HepG2 (cell line): ENCODE measurements around the gene LRRC25. TPM values are rescaled to one million over a fixed set of nuclear protein-coding genes. Genes with fewer than 3 reads are reported as not detected.

Experiments used
- GABPB1 ChIP-seq: IDR thresholded peaks from 2 replicates; pipeline ENCODE4 v1.6.1; 2016; ENCODE audit warnings: mild to moderate bottlenecking, missing genetic modification reagents, moderate library complexity, missing compliant biosample characterization
- NFATC3 ChIP-seq: sonication (generic); formaldehyde crosslinking; IDR thresholded peaks from 2 replicates; pipeline ENCODE4 v1.5.1; 2020; ENCODE audit warnings: mild to moderate bottlenecking, missing genetic modification reagents
- REL ChIP-seq: sonication (generic); formaldehyde crosslinking; conservative IDR thresholded peaks from 2 replicates; pipeline ENCODE4 v1.8.0; 2022; ENCODE audit warnings: mild to moderate bottlenecking, missing genetic modification reagents, moderate library complexity
- RFX1 ChIP-seq: fragments of 450-650 bp; IDR thresholded peaks from 2 replicates; pipeline ENCODE4 v1.6.1; 2017
- SNAI1 ChIP-seq: sonication (generic); formaldehyde crosslinking; IDR thresholded peaks from 2 replicates; pipeline ENCODE4 v1.5.0; 2020; ENCODE audit warnings: mild to moderate bottlenecking, missing genetic modification reagents, borderline replicate concordance
- ZBTB42 ChIP-seq: sonication (generic); formaldehyde crosslinking; IDR thresholded peaks from 2 replicates; pipeline ENCODE4 v1.5.0; 2020; ENCODE audit warnings: mild to moderate bottlenecking, missing genetic modification reagents
- ZFP36 ChIP-seq: fragments of 150-350 bp; IDR thresholded peaks from 2 replicates; pipeline ENCODE4 v1.6.1; 2018; ENCODE audit warnings: borderline replicate concordance, low read length, low read depth; ENCODE audit not compliant: partially characterized antibody
- ZNF441 ChIP-seq: sonication (generic); formaldehyde crosslinking; IDR thresholded peaks from 2 replicates; pipeline ENCODE4 v1.7.0; 2021; ENCODE audit warnings: missing genetic modification reagents, borderline replicate concordance
- ZNF605 ChIP-seq: sonication (generic); formaldehyde crosslinking; IDR thresholded peaks from 2 replicates; pipeline ENCODE4 v1.8.0; 2022; ENCODE audit warnings: mild to moderate bottlenecking, missing genetic modification reagents
- polyA plus RNA-seq, 8 experiments: library from polyadenylated mRNA; depleted of rRNA in 3 of 8; stranded (reverse) in 7 of 8; unstranded in 1 of 8; fragments of >200 nt; fragmentation: Illumina TruSeq in 4 of 8; extraction: Trizol in 4 of 8; gene quantifications; 2 replicates each; pipeline versions ENCODE4 v1.2.1 to v1.2.3, GENCODE V29; 2011 to 2016; ENCODE audit warnings: low read depth in 4 of 8, missing spikeins in 1 of 8, mixed read lengths in 1 of 8; ENCODE audit not compliant: insufficient read depth in 1 of 8
- total RNA-seq, 5 experiments: library from RNA; depleted of rRNA; stranded (reverse); fragments of >200 nt; fragmentation: Illumina TruSeq; extraction: Trizol; gene quantifications; 2 replicates each; pipeline ENCODE4 v1.2.3, GENCODE V29; 2016; ENCODE audit warnings: low read depth in 1 of 5
- TF ChIP-seq, protein P1 (sequence below): sonication (generic); formaldehyde crosslinking; IDR thresholded peaks from 2 replicates; pipeline ENCODE4 v1.5.0; 2020; ENCODE audit warnings: missing genetic modification reagents
- TF ChIP-seq, protein P2 (sequence below): sonication (generic); formaldehyde crosslinking; IDR thresholded peaks from 2 replicates; pipeline ENCODE4 v1.4.0; 2020; ENCODE audit warnings: mild to moderate bottlenecking, missing genetic modification reagents
- TF ChIP-seq, protein P3 (sequence below): sonication (generic); formaldehyde crosslinking; conservative IDR thresholded peaks from 2 replicates; pipeline ENCODE4 v1.5.0; 2020; ENCODE audit warnings: missing genetic modification reagents
- TF ChIP-seq, protein P4 (sequence below): sonication (generic); formaldehyde crosslinking; IDR thresholded peaks from 2 replicates; pipeline ENCODE4 v1.8.0; 2022; ENCODE audit warnings: missing genetic modification reagents, mild to moderate bottlenecking, moderate library complexity, borderline replicate concordance
- TF ChIP-seq, protein P5 (sequence below): IDR thresholded peaks from 2 replicates; pipeline ENCODE4 v1.6.1; 2016; ENCODE audit warnings: missing biosample characterization, missing genetic modification reagents, low read depth
- TF ChIP-seq, protein P6 (sequence below): sonication (generic); formaldehyde crosslinking; IDR thresholded peaks from 2 replicates; pipeline ENCODE4 v1.4.0; 2020; ENCODE audit warnings: mild to moderate bottlenecking, missing genetic modification reagents

The LRRC25 gene
- total and polyA plus RNA-seq, 2 of the 13 experiments (the other 11 are each of a cell fraction or from before 2014, with no cell fraction given), result 0.13 to 0.53 TPM

DNA sequence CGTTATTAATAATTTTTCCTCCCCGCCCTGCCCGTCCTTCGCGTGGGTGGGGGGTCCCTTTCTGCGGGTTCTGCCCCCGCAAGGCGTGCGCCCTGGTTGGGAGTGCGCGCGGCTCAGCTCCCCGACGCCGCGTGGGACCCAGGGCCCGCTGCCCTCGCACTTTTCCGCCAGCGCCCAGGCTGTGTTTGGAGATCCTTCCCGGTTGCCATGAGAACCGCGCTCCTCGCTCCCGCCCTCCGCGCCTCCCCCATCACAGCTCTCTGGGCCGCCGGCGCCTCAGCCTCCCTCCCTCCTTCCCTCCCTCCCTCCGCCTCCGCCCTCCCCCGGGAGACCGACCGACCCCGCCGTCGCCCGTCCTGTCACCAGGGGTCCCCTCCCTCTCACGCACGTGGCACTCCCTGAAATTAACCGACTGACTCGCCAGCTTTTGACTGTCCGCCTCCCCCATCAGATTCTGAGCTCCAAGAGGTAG, 19.4 kb upstream of the LRRC25 start (continued):
- TF ChIP-seq, protein P1, sequence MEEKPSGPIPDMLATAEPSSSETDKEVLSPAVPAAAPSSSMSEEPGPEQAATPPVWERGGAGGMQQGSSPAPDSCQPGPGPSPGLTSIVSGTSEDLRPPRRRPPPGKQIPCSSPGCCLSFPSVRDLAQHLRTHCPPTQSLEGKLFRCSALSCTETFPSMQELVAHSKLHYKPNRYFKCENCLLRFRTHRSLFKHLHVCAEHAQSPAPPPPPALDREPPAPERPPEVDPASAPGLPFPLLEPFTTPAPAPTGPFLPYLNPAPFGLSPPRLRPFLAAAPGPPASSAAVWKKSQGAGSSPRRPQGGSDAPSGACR, result no peak
- TF ChIP-seq, protein P2, sequence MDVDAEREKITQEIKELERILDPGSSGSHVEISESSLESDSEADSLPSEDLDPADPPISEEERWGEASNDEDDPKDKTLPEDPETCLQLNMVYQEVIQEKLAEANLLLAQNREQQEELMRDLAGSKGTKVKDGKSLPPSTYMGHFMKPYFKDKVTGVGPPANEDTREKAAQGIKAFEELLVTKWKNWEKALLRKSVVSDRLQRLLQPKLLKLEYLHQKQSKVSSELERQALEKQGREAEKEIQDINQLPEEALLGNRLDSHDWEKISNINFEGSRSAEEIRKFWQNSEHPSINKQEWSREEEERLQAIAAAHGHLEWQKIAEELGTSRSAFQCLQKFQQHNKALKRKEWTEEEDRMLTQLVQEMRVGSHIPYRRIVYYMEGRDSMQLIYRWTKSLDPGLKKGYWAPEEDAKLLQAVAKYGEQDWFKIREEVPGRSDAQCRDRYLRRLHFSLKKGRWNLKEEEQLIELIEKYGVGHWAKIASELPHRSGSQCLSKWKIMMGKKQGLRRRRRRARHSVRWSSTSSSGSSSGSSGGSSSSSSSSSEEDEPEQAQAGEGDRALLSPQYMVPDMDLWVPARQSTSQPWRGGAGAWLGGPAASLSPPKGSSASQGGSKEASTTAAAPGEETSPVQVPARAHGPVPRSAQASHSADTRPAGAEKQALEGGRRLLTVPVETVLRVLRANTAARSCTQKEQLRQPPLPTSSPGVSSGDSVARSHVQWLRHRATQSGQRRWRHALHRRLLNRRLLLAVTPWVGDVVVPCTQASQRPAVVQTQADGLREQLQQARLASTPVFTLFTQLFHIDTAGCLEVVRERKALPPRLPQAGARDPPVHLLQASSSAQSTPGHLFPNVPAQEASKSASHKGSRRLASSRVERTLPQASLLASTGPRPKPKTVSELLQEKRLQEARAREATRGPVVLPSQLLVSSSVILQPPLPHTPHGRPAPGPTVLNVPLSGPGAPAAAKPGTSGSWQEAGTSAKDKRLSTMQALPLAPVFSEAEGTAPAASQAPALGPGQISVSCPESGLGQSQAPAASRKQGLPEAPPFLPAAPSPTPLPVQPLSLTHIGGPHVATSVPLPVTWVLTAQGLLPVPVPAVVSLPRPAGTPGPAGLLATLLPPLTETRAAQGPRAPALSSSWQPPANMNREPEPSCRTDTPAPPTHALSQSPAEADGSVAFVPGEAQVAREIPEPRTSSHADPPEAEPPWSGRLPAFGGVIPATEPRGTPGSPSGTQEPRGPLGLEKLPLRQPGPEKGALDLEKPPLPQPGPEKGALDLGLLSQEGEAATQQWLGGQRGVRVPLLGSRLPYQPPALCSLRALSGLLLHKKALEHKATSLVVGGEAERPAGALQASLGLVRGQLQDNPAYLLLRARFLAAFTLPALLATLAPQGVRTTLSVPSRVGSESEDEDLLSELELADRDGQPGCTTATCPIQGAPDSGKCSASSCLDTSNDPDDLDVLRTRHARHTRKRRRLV (CRISPR knock-in tag), result peak; percentile 35; the same call in 1 of the 2 replicates
- TF ChIP-seq ZBTB42 (CRISPR knock-in tag) (no peak; the same call in 1 of the 2 replicates), ZNF605 (peak; percentile 32; the same call in 1 of the 2 replicates), RFX1 (peak; percentile 81), ZFP36 (no peak), GABPB1 (CRISPR knock-in tag) (0 out of 2 replicates have a peak, but pooled peaks have one; percentile 39), NFATC3 (no peak), REL (CRISPR knock-in tag) (no peak), ZNF441 (CRISPR knock-in tag) (0 out of 2 replicates have a peak, but pooled peaks have one; percentile 16), SNAI1 (CRISPR knock-in tag) (0 out of 2 replicates have a peak, but pooled peaks have one; percentile 3)
- TF ChIP-seq, protein P3, sequence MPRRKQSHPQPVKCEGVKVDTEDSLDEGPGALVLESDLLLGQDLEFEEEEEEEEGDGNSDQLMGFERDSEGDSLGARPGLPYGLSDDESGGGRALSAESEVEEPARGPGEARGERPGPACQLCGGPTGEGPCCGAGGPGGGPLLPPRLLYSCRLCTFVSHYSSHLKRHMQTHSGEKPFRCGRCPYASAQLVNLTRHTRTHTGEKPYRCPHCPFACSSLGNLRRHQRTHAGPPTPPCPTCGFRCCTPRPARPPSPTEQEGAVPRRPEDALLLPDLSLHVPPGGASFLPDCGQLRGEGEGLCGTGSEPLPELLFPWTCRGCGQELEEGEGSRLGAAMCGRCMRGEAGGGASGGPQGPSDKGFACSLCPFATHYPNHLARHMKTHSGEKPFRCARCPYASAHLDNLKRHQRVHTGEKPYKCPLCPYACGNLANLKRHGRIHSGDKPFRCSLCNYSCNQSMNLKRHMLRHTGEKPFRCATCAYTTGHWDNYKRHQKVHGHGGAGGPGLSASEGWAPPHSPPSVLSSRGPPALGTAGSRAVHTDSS (CRISPR knock-in tag), result no peak
- TF ChIP-seq, protein P4, sequence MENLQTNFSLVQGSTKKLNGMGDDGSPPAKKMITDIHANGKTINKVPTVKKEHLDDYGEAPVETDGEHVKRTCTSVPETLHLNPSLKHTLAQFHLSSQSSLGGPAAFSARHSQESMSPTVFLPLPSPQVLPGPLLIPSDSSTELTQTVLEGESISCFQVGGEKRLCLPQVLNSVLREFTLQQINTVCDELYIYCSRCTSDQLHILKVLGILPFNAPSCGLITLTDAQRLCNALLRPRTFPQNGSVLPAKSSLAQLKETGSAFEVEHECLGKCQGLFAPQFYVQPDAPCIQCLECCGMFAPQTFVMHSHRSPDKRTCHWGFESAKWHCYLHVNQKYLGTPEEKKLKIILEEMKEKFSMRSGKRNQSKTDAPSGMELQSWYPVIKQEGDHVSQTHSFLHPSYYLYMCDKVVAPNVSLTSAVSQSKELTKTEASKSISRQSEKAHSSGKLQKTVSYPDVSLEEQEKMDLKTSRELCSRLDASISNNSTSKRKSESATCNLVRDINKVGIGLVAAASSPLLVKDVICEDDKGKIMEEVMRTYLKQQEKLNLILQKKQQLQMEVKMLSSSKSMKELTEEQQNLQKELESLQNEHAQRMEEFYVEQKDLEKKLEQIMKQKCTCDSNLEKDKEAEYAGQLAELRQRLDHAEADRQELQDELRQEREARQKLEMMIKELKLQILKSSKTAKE (CRISPR knock-in tag), result 0 out of 2 replicates have a peak, but pooled peaks have one; percentile 32
- TF ChIP-seq, protein P5, sequence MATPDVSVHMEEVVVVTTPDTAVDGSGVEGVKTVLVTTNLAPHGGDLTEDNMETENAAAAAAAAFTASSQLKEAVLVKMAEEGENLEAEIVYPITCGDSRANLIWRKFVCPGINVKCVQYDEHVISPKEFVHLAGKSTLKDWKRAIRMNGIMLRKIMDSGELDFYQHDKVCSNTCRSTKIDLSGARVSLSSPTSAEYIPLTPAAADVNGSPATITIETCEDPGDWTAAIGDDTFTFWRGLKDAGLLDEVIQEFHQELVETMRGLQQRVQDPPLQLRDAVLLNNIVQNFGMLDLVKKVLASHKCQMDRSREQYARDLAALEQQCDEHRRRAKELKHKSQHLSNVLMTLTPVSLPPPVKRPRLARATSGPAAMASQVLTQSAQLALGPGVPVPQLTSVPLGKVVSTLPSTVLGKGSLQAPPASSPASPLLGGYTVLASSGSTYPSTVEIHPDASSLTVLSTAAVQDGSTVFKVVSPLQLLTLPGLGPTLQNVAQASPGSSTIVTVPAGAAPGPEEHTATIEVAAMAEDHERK (CRISPR knock-in tag), result no peak
- TF ChIP-seq, protein P6, sequence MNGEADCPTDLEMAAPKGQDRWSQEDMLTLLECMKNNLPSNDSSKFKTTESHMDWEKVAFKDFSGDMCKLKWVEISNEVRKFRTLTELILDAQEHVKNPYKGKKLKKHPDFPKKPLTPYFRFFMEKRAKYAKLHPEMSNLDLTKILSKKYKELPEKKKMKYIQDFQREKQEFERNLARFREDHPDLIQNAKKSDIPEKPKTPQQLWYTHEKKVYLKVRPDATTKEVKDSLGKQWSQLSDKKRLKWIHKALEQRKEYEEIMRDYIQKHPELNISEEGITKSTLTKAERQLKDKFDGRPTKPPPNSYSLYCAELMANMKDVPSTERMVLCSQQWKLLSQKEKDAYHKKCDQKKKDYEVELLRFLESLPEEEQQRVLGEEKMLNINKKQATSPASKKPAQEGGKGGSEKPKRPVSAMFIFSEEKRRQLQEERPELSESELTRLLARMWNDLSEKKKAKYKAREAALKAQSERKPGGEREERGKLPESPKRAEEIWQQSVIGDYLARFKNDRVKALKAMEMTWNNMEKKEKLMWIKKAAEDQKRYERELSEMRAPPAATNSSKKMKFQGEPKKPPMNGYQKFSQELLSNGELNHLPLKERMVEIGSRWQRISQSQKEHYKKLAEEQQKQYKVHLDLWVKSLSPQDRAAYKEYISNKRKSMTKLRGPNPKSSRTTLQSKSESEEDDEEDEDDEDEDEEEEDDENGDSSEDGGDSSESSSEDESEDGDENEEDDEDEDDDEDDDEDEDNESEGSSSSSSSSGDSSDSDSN (CRISPR knock-in tag), result no peak
